ENCODE data around the gene PRLR. TPM values are rescaled to one million over a fixed set of nuclear protein-coding genes. Genes with fewer than 3 reads are reported as not detected.

PRLR gene
- total and polyA plus RNA-seq, 9 of the 15 experiments (the other 6 are each of a cell fraction or from before 2014, with no cell fraction given): 0.02 TPM; not detected in 8

GRCh38 chr5:35227720-35228119 lies 2.6 kb downstream of the PRLR start (continued):
- TF ChIP-seq, protein P1, sequence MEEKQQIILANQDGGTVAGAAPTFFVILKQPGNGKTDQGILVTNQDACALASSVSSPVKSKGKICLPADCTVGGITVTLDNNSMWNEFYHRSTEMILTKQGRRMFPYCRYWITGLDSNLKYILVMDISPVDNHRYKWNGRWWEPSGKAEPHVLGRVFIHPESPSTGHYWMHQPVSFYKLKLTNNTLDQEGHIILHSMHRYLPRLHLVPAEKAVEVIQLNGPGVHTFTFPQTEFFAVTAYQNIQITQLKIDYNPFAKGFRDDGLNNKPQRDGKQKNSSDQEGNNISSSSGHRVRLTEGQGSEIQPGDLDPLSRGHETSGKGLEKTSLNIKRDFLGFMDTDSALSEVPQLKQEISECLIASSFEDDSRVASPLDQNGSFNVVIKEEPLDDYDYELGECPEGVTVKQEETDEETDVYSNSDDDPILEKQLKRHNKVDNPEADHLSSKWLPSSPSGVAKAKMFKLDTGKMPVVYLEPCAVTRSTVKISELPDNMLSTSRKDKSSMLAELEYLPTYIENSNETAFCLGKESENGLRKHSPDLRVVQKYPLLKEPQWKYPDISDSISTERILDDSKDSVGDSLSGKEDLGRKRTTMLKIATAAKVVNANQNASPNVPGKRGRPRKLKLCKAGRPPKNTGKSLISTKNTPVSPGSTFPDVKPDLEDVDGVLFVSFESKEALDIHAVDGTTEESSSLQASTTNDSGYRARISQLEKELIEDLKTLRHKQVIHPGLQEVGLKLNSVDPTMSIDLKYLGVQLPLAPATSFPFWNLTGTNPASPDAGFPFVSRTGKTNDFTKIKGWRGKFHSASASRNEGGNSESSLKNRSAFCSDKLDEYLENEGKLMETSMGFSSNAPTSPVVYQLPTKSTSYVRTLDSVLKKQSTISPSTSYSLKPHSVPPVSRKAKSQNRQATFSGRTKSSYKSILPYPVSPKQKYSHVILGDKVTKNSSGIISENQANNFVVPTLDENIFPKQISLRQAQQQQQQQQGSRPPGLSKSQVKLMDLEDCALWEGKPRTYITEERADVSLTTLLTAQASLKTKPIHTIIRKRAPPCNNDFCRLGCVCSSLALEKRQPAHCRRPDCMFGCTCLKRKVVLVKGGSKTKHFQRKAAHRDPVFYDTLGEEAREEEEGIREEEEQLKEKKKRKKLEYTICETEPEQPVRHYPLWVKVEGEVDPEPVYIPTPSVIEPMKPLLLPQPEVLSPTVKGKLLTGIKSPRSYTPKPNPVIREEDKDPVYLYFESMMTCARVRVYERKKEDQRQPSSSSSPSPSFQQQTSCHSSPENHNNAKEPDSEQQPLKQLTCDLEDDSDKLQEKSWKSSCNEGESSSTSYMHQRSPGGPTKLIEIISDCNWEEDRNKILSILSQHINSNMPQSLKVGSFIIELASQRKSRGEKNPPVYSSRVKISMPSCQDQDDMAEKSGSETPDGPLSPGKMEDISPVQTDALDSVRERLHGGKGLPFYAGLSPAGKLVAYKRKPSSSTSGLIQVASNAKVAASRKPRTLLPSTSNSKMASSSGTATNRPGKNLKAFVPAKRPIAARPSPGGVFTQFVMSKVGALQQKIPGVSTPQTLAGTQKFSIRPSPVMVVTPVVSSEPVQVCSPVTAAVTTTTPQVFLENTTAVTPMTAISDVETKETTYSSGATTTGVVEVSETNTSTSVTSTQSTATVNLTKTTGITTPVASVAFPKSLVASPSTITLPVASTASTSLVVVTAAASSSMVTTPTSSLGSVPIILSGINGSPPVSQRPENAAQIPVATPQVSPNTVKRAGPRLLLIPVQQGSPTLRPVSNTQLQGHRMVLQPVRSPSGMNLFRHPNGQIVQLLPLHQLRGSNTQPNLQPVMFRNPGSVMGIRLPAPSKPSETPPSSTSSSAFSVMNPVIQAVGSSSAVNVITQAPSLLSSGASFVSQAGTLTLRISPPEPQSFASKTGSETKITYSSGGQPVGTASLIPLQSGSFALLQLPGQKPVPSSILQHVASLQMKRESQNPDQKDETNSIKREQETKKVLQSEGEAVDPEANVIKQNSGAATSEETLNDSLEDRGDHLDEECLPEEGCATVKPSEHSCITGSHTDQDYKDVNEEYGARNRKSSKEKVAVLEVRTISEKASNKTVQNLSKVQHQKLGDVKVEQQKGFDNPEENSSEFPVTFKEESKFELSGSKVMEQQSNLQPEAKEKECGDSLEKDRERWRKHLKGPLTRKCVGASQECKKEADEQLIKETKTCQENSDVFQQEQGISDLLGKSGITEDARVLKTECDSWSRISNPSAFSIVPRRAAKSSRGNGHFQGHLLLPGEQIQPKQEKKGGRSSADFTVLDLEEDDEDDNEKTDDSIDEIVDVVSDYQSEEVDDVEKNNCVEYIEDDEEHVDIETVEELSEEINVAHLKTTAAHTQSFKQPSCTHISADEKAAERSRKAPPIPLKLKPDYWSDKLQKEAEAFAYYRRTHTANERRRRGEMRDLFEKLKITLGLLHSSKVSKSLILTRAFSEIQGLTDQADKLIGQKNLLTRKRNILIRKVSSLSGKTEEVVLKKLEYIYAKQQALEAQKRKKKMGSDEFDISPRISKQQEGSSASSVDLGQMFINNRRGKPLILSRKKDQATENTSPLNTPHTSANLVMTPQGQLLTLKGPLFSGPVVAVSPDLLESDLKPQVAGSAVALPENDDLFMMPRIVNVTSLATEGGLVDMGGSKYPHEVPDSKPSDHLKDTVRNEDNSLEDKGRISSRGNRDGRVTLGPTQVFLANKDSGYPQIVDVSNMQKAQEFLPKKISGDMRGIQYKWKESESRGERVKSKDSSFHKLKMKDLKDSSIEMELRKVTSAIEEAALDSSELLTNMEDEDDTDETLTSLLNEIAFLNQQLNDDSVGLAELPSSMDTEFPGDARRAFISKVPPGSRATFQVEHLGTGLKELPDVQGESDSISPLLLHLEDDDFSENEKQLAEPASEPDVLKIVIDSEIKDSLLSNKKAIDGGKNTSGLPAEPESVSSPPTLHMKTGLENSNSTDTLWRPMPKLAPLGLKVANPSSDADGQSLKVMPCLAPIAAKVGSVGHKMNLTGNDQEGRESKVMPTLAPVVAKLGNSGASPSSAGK (IDR thresholded peaks at IDR 0.05): no peak
- no peak for TF ChIP-seq ZNF253 (CRISPR knock-in tag; conservative IDR thresholded peaks at IDR 0.05)
- no peak for TF ChIP-seq SAFB (IDR thresholded peaks at IDR 0.05; ENCODE audit: borderline replicate concordance, low read depth, low read length)
- no peak for TF ChIP-seq ZNF274 (IDR thresholded peaks at IDR 0.05; ENCODE audit: borderline replicate concordance, low read depth, low read length)

Data from K562 (cell line).